Lung microvascular endothelial cell (primary cell): Measurements from ENCODE around the gene HNF1B. TPM values are rescaled to one million over a fixed set of nuclear protein-coding genes. Genes with fewer than 3 reads are reported as not detected.

ENCODE experiments used
- total RNA-seq: library from RNA; depleted of rRNA; stranded (reverse); fragments of >200 nt; gene quantifications from 2 replicates; pipeline ENCODE4 v1.2.1, GENCODE V29; 2014

Gene HNF1B
- total RNA-seq, 1 donor from 2014 or later: not detected

Other genes with a start within 250 kb of the HNF1B start
- gene SYNRG, start 135.6 kb downstream of the HNF1B start, total RNA-seq: 11.8 and 19.4 TPM in 2 replicates
- 19.4 and 27.4 TPM in 2 replicates for gene DDX52, start 101.6 kb downstream of the HNF1B start, total RNA-seq
- not detected in 2 replicates for gene TBC1D3K, start 179.4 kb upstream of the HNF1B start, total RNA-seq
- 1.2 TPM in 1 of 2 replicates, not detected in the other for gene TBC1D3L, start 244.0 kb upstream of the HNF1B start, total RNA-seq